A549 (cell line): ENCODE data around the gene MMP25. TPM values are rescaled to one million over a fixed set of nuclear protein-coding genes. Genes with fewer than 3 reads are reported as not detected.

ENCODE experiments used
- ATAC-seq, 2 experiments: fragments of 200-7000 bp in 1 of 2; fragments of >200 bp in 1 of 2; cut with Nextera tagmentation in 1 of 2; cut with Tn5 transposase in 1 of 2; 3 replicates each; pipeline versions ENCODE4 v1.8.0 to v1.9.1; 2018 to 2020; ENCODE audit warnings: mild to moderate bottlenecking in 1 of 2, moderate library complexity in 1 of 2
- CTCF ChIA-PET: fragments of 300-600 bp; sonication (Branson Sonifier 250); formaldehyde crosslinking; extraction: SDS; loops from one replicate; lab custom pipeline; 2021; ENCODE audit warnings: antibody characterized with exemption, inconsistent platforms; lab: Yijun Ruan, JAX
- POLR2A ChIA-PET: fragments of 350-600 bp; formaldehyde crosslinking; extraction: SDS; loops from one replicate; lab custom pipeline; 2021; ENCODE audit warnings: antibody characterized with exemption, inconsistent platforms; lab: Yijun Ruan, JAX
- DNase-seq, 2 experiments: peaks; one replicate each; pipeline versions ENCODE4 v3.0.0 to v3.0.0-alpha.2; 2011 to 2016; ENCODE audit warnings: low read depth in 1 of 2, low spot score in 1 of 2
- FAIRE-seq: peaks from 2 replicates; lab custom pipeline; 2011; peaks lifted over from hg19 to GRCh38; lab: Jason Lieb, UNC
- H3K27ac ChIP-seq, 2 experiments: fragments of >200 bp; sonication (Bioruptor Twin); formaldehyde crosslinking; 3 replicates each; pipeline ENCODE4 v1.5.1; 2016 to 2017
- H3K4me1 ChIP-seq: fragments of >200 bp; sonication (Bioruptor Twin); formaldehyde crosslinking; 3 replicates; pipeline ENCODE4 v1.6.1; 2016
- H3K4me2 ChIP-seq: fragments of >200 bp; sonication (Bioruptor Twin); formaldehyde crosslinking; 3 replicates; pipeline ENCODE4 v1.6.1; 2016
- H3K4me3 ChIP-seq: fragments of >200 bp; sonication (Bioruptor Twin); formaldehyde crosslinking; 3 replicates; pipeline ENCODE4 v1.5.1; 2016
- H3K9me3 ChIP-seq: fragments of >200 bp; sonication (Bioruptor Twin); formaldehyde crosslinking; 3 replicates; pipeline ENCODE4 v1.6.1; 2016
- BCL3 ChIP-seq: fragments of >200 bp; sonication (Bioruptor Twin); formaldehyde crosslinking; IDR thresholded peaks from 3 replicates; pipeline ENCODE4 v1.6.1; 2016
- BHLHE40 ChIP-seq: IDR thresholded peaks from 2 replicates; pipeline ENCODE4 v1.6.1; 2012; ENCODE audit warnings: low read depth, low read length, inconsistent platforms
- CHD4 ChIP-seq: fragments of 200-600 bp; sonication (generic); IDR thresholded peaks from 2 replicates; pipeline ENCODE4 v1.6.1; 2016; ENCODE audit warnings: antibody characterized with exemption, mild to moderate bottlenecking, borderline replicate concordance
- EHMT2 ChIP-seq: fragments of 200-600 bp; sonication (generic); IDR thresholded peaks from 2 replicates; pipeline ENCODE4 v1.6.1; 2016; ENCODE audit warnings: antibody characterized with exemption, low read depth, mild to moderate bottlenecking, moderate library complexity
- ELK1 ChIP-seq: fragments of 150-350 bp; IDR thresholded peaks from 2 replicates; pipeline ENCODE4 v1.6.1; 2014; ENCODE audit warnings: low read depth, mild to moderate bottlenecking, low read length
- EP300 ChIP-seq, 2 experiments: fragments of >200 bp; sonication (Bioruptor Twin); formaldehyde crosslinking; IDR thresholded peaks; 2 replicates in 1 of 2; 3 replicates in 1 of 2; pipeline ENCODE4 v1.6.1; 2016 to 2017
- FOSB ChIP-seq: fragments of 250-450 bp; sonication (Bioruptor Pico); IDR thresholded peaks from 2 replicates; pipeline ENCODE4 v1.5.0; 2020; ENCODE audit warnings: mild to moderate bottlenecking, moderate library complexity
- FOSL2 ChIP-seq, 2 experiments: fragments of 450-650 bp in 1 of 2; fragments of >200 bp in 1 of 2; sonication (Bioruptor Twin) in 1 of 2; formaldehyde crosslinking; IDR thresholded peaks; 2 replicates each; pipeline versions ENCODE4 v1.5.0 to v1.6.1; 2016 to 2020; ENCODE audit warnings: mild to moderate bottlenecking in 1 of 2, moderate library complexity in 1 of 2
- GATA3 ChIP-seq: IDR thresholded peaks from 2 replicates; pipeline ENCODE4 v1.6.1; 2012; ENCODE audit warnings: borderline replicate concordance
- HEYL ChIP-seq: fragments of 250-450 bp; sonication (Bioruptor Pico); IDR thresholded peaks from 2 replicates; pipeline ENCODE4 v1.8.0; 2021; ENCODE audit warnings: mild to moderate bottlenecking, moderate library complexity
- HOXA7 ChIP-seq: fragments of 250-450 bp; sonication (Bioruptor Pico); IDR thresholded peaks from 2 replicates; pipeline ENCODE4 v1.5.0; 2020; ENCODE audit warnings: mild to moderate bottlenecking, moderate library complexity
- HOXB5 ChIP-seq: fragments of 250-450 bp; sonication (Bioruptor Pico); IDR thresholded peaks from 2 replicates; pipeline ENCODE4 v1.5.0; 2020; ENCODE audit warnings: mild to moderate bottlenecking, moderate library complexity
- JUN ChIP-seq, 2 experiments: fragments of >200 bp; sonication (Bioruptor Twin); formaldehyde crosslinking; IDR thresholded peaks; 2 replicates in 1 of 2; 3 replicates in 1 of 2; pipeline ENCODE4 v1.6.1; 2016 to 2017
- JUNB ChIP-seq: fragments of >200 bp; sonication (Bioruptor Twin); formaldehyde crosslinking; IDR thresholded peaks from 2 replicates; pipeline ENCODE4 v1.6.1; 2016
- KDM1A ChIP-seq: fragments of 200-600 bp; sonication (generic); IDR thresholded peaks from 2 replicates; pipeline ENCODE4 v1.6.1; 2016; ENCODE audit warnings: low read depth, mild to moderate bottlenecking
- MAX ChIP-seq: IDR thresholded peaks from 2 replicates; pipeline ENCODE4 v1.6.1; 2012
- MAZ ChIP-seq: fragments of 150-350 bp; IDR thresholded peaks from 2 replicates; pipeline ENCODE4 v1.6.1; 2014; ENCODE audit warnings: antibody characterized with exemption, low read depth, low read length, borderline replicate concordance
- NPAS2 ChIP-seq: fragments of 250-450 bp; sonication (Bioruptor Pico); IDR thresholded peaks from 2 replicates; pipeline ENCODE4 v1.8.0; 2022; ENCODE audit warnings: mild to moderate bottlenecking, moderate library complexity, borderline replicate concordance
- POLR2AphosphoS2 ChIP-seq: conservative IDR thresholded peaks from 2 replicates; pipeline ENCODE4 v1.6.1; 2012; ENCODE audit warnings: low read length, improper control_type of control experiment, inconsistent platforms
- RAD21 ChIP-seq, 2 experiments: fragments of >200 bp in 1 of 2; sonication (Bioruptor Twin) in 1 of 2; formaldehyde crosslinking in 1 of 2; IDR thresholded peaks in 1 of 2; conservative IDR thresholded peaks in 1 of 2; 2 replicates in 1 of 2; 3 replicates in 1 of 2; pipeline ENCODE4 v1.6.1; 2012 to 2018; ENCODE audit warnings: inconsistent platforms in 1 of 2
- RARB ChIP-seq: fragments of 250-450 bp; sonication (Bioruptor Pico); IDR thresholded peaks from 2 replicates; pipeline ENCODE4 v1.8.0; 2021; ENCODE audit warnings: mild to moderate bottlenecking, moderate library complexity
- RFX5 ChIP-seq: fragments of 450-650 bp; IDR thresholded peaks from 2 replicates; pipeline ENCODE4 v1.7.1; 2014; ENCODE audit warnings: antibody characterized with exemption, mild to moderate bottlenecking, moderate library complexity
- SMC3 ChIP-seq: fragments of >200 bp; sonication (Bioruptor Twin); formaldehyde crosslinking; IDR thresholded peaks from 3 replicates; pipeline ENCODE4 v1.6.1; 2018; ENCODE audit warnings: inconsistent platforms
- SREBF2 ChIP-seq: fragments of 450-650 bp; IDR thresholded peaks from 2 replicates; pipeline ENCODE4 v1.6.1; 2014; ENCODE audit warnings: mild to moderate bottlenecking, moderate library complexity
- TFCP2L1 ChIP-seq: fragments of 250-450 bp; sonication (Bioruptor Pico); IDR thresholded peaks from 2 replicates; pipeline ENCODE4 v1.5.0; 2021; ENCODE audit warnings: mild to moderate bottlenecking
- USF2 ChIP-seq: fragments of 450-650 bp; IDR thresholded peaks from 2 replicates; pipeline ENCODE4 v1.6.1; 2014; ENCODE audit warnings: antibody characterized with exemption
- ZNF302 ChIP-seq: fragments of 250-450 bp; sonication (Bioruptor Pico); IDR thresholded peaks from 2 replicates; pipeline ENCODE4 v1.9.0; 2021; ENCODE audit warnings: inconsistent platforms, mild to moderate bottlenecking, moderate library complexity
- ZSCAN20 ChIP-seq: fragments of 250-450 bp; sonication (Bioruptor Pico); IDR thresholded peaks from 2 replicates; pipeline ENCODE4 v1.8.0; 2022; ENCODE audit warnings: mild to moderate bottlenecking, moderate library complexity
- WGBS: methylation state at CpG from one replicate; pipeline ENCODE4 v1.1.6; 2017; ENCODE audit errors: missing lambda C conversion rate; 5-methylcytosine and 5-hydroxymethylcytosine counted together
- polyA plus RNA-seq, 4 experiments: library from polyadenylated mRNA; depleted of rRNA in 3 of 4; stranded (reverse); fragments of >200 nt; fragmentation: RNase III in 1 of 4; extraction: RNeasy Plus Mini Kit Qiagen cat#74134 plus additional on column Dnase treatment in 1 of 4; gene quantifications; 2 replicates in 3 of 4; 3 replicates in 1 of 4; pipeline ENCODE4 v1.2.3, GENCODE V29; 2011 to 2017
- TF ChIP-seq, protein P1 (sequence below): IDR thresholded peaks from 2 replicates; pipeline ENCODE4 v1.6.1; 2012; ENCODE audit warnings: low read depth, borderline replicate concordance

The MMP25 gene
- polyA plus RNA-seq, 2 of the 4 experiments (the other 2 are of a cell fraction), result 0.04 to 0.31 TPM

GRCh38 chr16:3101841-3102470 lies 55.6 kb downstream of the MMP25 start:
- no peak for FAIRE-seq
- ATAC-seq, result no peak
- 85% methylated on average over 27 of the region's 27 CpGs for WGBS
- CTCF ChIA-PET, result interaction anchor here (0.7 to 10.9 kb wide), 15 partner anchors 9 to 244 kb away, joined by 3 to 124 read pairs (median 5); partner anchors contain the start of gene IL32
- no peak for DNase-seq
- Histone ChIP-seq H3K4me3 (no peak overlapping the region), H3K4me2 (no peak overlapping the region), H3K9me3 (no peaks in the 10 kb centered on the region), H3K4me1 (peaks cover 7% of the 10 kb centered on the region), H3K27ac (no peak overlapping the region)
- TF ChIP-seq JUNB, result no peak
- no peak for TF ChIP-seq TFCP2L1 (CRISPR knock-in tag)
- TF ChIP-seq SREBF2, result no peak
- TF ChIP-seq CHD4, result no peak
- TF ChIP-seq BCL3, result no peak
- TF ChIP-seq HOXB5 (CRISPR knock-in tag), result no peak
- no peak for TF ChIP-seq NPAS2
- no peak for TF ChIP-seq FOSB (CRISPR knock-in tag)
- TF ChIP-seq ELK1, result no peak
- no peak for TF ChIP-seq RAD21 (conservative IDR thresholded peaks at IDR 0.05 in 1 of 2, IDR thresholded peaks at IDR 0.05 in 1 of 2)
- POLR2A ChIA-PET, result interaction anchor here (0.7 kb wide), 3 partner anchors 10 to 423 kb away, joined by 6 to 17 read pairs (median 7); no protein-coding TSS in a partner anchor

DNA sequence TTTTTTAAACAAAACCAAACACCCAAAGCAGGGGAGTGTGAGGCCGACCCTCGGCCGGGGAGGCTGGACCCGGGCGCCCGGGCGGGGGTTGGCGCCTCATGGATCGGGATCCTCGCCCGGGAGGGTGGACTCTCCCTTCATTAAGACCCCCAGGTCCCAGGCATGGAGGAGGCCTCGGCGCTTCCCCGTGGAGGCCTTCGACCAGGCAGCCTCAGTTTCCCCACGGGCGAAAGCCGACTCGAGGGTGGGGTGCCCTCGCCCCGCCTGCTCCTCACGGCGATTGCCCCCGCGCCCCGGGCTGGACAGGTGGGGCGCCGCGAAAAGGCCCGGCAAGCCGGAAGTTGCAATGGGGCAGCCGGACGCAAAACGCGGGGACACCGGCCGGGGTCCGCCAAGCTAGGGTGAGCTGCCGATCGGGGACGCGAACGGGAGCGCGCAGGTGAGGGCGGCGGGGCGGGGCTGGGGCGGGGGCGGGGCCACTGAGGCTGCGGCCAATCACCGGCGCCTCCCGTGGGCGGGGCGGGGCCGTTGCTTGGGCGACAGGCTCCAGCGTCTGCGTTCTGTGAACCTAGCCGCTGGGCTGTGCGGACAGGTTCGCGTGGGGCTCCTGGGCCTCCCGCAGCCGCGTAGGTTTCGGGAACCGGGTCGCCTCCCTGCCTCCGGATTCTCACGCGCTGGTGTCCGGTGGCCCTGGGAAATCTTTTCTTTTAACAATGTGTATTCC lies 60.0 kb downstream of the MMP25 start:
- Histone ChIP-seq H3K4me2 (peak overlapping the region; percentile 89), H3K9me3 (no peaks in the 10 kb centered on the region), H3K27ac (peak overlapping the region; percentile 88 to 95), H3K4me1 (0 out of 3 replicates have a peak, but pooled peaks cover 3% of the 10 kb centered on the region), H3K4me3 (peak overlapping the region; percentile 59)
- ChIA-PET CTCF (interaction anchor here (1.1 to 1.4 kb wide), 6 partner anchors 8 to 23 kb away, joined by 3 to 4 read pairs (median 4); no protein-coding TSS in a partner anchor), POLR2A (interaction anchor here (0.6 to 1.7 kb wide), 14 partner anchors 8 to 85 kb away, joined by 3 to 9 read pairs (median 4); partner anchors contain the start of genes THOC6 and ZNF213)
- 3% methylated on average over 40 of the region's 74 CpGs for WGBS
- DNase-seq (peak; percentile 91 to 95), ATAC-seq (peak; percentile 96 to 98), FAIRE-seq (no peak)
- TF ChIP-seq ZNF302 (no peak), HOXA7 (CRISPR knock-in tag) (no peak), USF2 (no peak), ZSCAN20 (CRISPR knock-in tag) (no peak), SMC3 (0 out of 3 replicates have a peak, but pooled peaks have one; percentile 10), MAX (peak; percentile 90), MAZ (0 out of 2 replicates have a peak, but pooled peaks have one; percentile 48), CHD4 (no peak), HEYL (no peak), SREBF2 (no peak), BCL3 (peak; percentile 50; the same call in 2 of the 3 replicates), EHMT2 (no peak), FOSL2 (IDR thresholded peaks at IDR 0.05) (no peak), FOSL2 (CRISPR knock-in tag; IDR thresholded peaks at IDR 0.05) (no peak), KDM1A (no peak), FOSB (CRISPR knock-in tag) (no peak), JUN (IDR thresholded peaks at IDR 0.05) (peak; percentile 81 to 83; a peak in 4 of 5 replicates), POLR2AphosphoS2 (no peak), RAD21 (conservative IDR thresholded peaks at IDR 0.05 in 1 of 2, IDR thresholded peaks at IDR 0.05 in 1 of 2) (no peak; a peak in 1 of 5 replicates), EP300 (IDR thresholded peaks at IDR 0.05) (no peak), NPAS2 (no peak), RFX5 (no peak), GATA3 (peak; percentile 29; the same call in 1 of the 2 replicates), BHLHE40 (no peak), RARB (no peak)
- TF ChIP-seq, protein P1, sequence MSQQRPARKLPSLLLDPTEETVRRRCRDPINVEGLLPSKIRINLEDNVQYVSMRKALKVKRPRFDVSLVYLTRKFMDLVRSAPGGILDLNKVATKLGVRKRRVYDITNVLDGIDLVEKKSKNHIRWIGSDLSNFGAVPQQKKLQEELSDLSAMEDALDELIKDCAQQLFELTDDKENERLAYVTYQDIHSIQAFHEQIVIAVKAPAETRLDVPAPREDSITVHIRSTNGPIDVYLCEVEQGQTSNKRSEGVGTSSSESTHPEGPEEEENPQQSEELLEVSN, result peak; percentile 71
